ENCODE results near the gene RAPGEF2.

DNA sequence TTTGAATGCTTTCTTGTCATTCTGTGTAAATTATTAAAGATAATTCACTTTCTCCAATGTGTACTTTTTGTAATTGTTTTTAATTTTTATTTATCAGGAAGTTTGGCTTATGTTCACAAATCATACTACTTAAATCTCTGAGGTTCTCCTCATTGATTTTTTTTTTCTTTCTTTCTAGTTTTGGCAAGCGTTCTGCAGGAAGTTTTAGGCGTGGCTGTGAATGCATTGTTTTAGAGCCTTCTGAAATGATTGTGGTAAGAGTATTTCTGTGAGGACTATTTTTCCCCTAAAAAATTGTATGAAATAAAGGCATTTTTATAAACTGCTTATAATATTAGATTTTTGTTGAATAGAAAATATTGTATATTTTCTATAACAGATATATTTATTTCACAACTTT, 135.8 kb downstream of the RAPGEF2 start:
- TF ChIP-seq ZNF274 (IDR thresholded peaks at IDR 0.05; ENCODE audit: low read depth, low read length): no peak
- TF ChIP-seq YY1 (IDR thresholded peaks at IDR 0.05; ENCODE audit: insufficient read depth, insufficient read length): no peak
